ENCODE results near the gene ZNF536. TPM values are rescaled to one million over a fixed set of nuclear protein-coding genes. Genes with fewer than 3 reads are reported as not detected.

The ZNF536 gene
- total and polyA plus RNA-seq, 7 donors: 0.01 to 0.94 (median 0.20) TPM; not detected in 1

DNA sequence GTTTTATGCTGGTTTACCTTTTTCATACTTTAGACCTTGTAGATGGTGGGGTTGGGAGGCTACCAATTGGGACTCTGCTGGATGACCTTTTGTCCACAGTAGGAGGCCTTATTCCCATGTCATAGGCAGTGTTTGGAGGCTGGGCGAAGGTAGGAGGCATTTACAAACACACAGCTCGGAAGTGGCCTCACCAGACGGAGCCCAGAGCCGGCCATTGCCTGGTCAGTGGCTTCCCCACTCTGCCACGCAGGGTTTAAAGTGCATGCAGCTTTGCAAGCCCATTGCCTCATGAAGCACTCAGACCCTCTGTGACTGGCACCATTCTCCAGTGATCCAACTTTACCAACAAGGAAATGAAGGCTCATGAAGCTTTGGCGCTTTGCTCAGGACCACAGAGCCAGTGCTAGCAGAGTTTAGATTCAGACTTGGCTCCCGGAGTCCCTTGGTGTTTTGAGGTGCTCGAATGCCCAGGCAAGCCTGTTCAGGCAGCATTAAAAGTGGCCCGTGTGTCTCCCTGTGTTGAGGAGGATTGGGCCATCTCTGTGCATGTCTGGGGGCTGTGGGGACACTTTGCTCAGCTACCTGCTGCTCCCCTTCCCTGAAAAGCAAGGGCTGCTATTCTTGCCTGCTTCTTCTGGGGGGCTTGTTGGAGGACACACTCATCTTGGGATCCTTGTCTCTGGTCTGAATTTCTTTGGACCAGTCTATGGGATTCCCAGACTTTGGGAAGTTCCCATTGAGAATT, 148.7 kb downstream of the ZNF536 start:
- DNase-seq (no peak), ATAC-seq (no peak)
- H3K4me3 ChIP-seq: no peak overlapping the region
- intact Hi-C loops (cut with DNase I): no loop called here
- 88 to 92% (median 89%) methylated on average over 9 of the region's 9 CpGs for WGBS, 3 donors
- TF ChIP-seq, protein P1, sequence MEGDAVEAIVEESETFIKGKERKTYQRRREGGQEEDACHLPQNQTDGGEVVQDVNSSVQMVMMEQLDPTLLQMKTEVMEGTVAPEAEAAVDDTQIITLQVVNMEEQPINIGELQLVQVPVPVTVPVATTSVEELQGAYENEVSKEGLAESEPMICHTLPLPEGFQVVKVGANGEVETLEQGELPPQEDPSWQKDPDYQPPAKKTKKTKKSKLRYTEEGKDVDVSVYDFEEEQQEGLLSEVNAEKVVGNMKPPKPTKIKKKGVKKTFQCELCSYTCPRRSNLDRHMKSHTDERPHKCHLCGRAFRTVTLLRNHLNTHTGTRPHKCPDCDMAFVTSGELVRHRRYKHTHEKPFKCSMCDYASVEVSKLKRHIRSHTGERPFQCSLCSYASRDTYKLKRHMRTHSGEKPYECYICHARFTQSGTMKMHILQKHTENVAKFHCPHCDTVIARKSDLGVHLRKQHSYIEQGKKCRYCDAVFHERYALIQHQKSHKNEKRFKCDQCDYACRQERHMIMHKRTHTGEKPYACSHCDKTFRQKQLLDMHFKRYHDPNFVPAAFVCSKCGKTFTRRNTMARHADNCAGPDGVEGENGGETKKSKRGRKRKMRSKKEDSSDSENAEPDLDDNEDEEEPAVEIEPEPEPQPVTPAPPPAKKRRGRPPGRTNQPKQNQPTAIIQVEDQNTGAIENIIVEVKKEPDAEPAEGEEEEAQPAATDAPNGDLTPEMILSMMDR (IDR thresholded peaks at IDR 0.05): no peak
- H3K27ac ChIP-seq: no peak overlapping the region
- H3K9me3 ChIP-seq: no peaks in the 10 kb centered on the region
- H3K4me1 ChIP-seq: no peaks in the 10 kb centered on the region
- H3K27me3 ChIP-seq (ENCODE audit: insufficient read depth in 3 of 3, low read length in 2 of 3): no peaks in the 10 kb centered on the region
- no peaks in the 10 kb centered on the region for H3K36me3 ChIP-seq (ENCODE audit: insufficient read depth in 1 of 2, low read depth in 1 of 2)

DNA sequence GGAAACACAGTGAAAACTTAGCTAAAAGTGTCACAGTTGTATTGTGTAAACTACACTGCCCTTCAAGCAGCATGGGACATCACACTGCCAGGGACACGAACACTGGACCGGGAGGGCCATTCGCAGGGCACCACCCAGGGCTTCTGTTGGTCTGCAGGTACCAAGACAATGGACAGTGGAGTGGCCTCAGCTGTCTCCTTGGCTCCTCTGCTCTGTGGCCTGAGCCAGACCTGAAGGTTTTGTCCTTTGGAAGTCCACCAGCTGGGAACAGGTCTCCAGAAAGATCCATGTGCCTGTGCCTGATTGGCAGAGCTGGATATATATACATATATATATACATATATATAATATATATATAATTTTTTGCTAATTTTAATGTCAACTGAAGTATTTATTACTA, 149.8 kb downstream of the ZNF536 start:
- no peaks in the 10 kb centered on the region for H3K36me3 ChIP-seq (ENCODE audit: insufficient read depth in 1 of 2, low read depth in 1 of 2)
- 43 to 69% (median 52%) methylated on average over 3 of the region's 3 CpGs for WGBS, 3 donors
- no peak overlapping the region for H3K27ac ChIP-seq
- ATAC-seq (no peak), DNase-seq (no peak)
- intact Hi-C loops (cut with DNase I): no loop called here
- H3K27me3 ChIP-seq (ENCODE audit: insufficient read depth in 3 of 3, low read length in 2 of 3): no peaks in the 10 kb centered on the region
- no peak overlapping the region for H3K4me3 ChIP-seq
- no peaks in the 10 kb centered on the region for H3K9me3 ChIP-seq
- no peaks in the 10 kb centered on the region for H3K4me1 ChIP-seq
- TF ChIP-seq, protein P1 (IDR thresholded peaks at IDR 0.05): no peak

DNA sequence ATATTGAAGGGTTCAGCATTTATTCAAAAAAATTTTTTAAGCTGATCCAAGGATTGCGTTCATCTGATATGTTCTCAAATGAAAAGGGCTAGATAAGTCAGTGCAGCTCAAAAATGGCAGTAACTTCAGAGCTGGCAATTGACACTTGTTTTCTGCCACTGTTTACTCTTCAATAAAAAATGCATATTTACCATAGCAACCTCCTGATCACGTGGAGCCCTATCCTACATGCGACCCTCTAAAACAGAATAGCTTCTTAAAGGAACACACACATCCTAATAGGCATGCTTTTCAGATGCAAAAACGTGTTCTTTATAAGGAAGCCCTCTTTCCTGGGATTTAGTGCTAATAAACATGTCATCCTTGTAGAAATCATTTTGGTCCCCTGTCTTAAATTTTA, 150.2 kb downstream of the ZNF536 start:
- DNase-seq: no peak
- intact Hi-C loops (cut with DNase I): no loop called here
- Histone ChIP-seq H3K36me3 (ENCODE audit: insufficient read depth in 1 of 2, low read depth in 1 of 2) (no peaks in the 10 kb centered on the region), H3K27me3 (ENCODE audit: insufficient read depth in 3 of 3, low read length in 2 of 3) (no peaks in the 10 kb centered on the region), H3K4me1 (no peaks in the 10 kb centered on the region), H3K4me3 (no peak overlapping the region), H3K9me3 (no peaks in the 10 kb centered on the region), H3K27ac (no peak overlapping the region)
- no peak for ATAC-seq
- 39 to 46% (median 43%) methylated on average over 4 of the region's 4 CpGs for whole genome bisulfite sequencing, 3 donors
- TF ChIP-seq, protein P1 (IDR thresholded peaks at IDR 0.05): no peak

DNA sequence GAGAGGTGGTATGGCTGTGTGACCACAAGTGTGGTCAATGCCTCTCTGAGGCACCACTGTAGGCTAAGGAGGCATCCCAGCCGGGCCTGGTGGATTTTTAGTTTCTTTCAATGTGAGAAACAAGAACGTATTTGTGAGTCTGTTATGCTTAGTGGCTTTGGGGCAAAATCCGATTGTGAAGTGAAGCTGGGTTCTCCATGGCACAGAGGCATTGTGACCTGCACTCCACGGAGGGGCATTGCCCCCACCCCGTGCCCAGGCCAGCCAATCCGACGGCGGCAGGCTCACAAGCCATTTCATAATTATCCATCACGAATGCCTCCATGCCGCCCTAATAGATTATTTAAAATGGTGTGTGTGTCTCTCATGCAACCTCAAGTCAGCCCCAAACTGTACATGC, 151.6 kb downstream of the ZNF536 start:
- no peaks in the 10 kb centered on the region for H3K27me3 ChIP-seq (ENCODE audit: insufficient read depth in 3 of 3, low read length in 2 of 3)
- no peak for ATAC-seq
- 76 to 85% (median 79%) methylated on average over 10 of the region's 10 CpGs for WGBS, 3 donors
- intact Hi-C loops (cut with DNase I): no loop called here
- H3K4me3 ChIP-seq: no peak overlapping the region
- no peaks in the 10 kb centered on the region for H3K36me3 ChIP-seq (ENCODE audit: insufficient read depth in 1 of 2, low read depth in 1 of 2)
- H3K4me1 ChIP-seq: no peaks in the 10 kb centered on the region
- DNase-seq: no peak
- TF ChIP-seq, protein P1 (IDR thresholded peaks at IDR 0.05): no peak
- H3K27ac ChIP-seq: no peak overlapping the region
- H3K9me3 ChIP-seq: no peaks in the 10 kb centered on the region

DNA sequence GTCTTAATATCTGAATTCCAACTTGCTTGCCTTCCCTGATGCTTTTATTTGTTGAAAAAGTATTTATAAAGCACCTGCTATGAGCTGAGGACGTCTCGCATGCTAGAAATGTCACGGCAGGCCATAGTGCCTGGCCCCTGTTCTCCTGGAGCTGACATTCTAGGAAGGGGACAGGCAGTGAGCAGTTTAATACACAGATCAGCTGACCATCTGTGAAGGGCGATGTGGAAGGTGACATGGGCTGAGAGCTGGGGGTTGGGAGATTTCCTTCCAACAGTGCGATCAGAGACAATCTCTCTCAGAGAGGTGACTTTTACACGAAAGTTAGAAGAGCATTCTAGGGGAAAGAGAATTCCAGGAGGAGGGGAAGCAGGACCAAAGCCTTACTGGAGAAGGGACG, 153.2 kb downstream of the ZNF536 start:
- Histone ChIP-seq H3K36me3 (ENCODE audit: insufficient read depth in 1 of 2, low read depth in 1 of 2) (no peaks in the 10 kb centered on the region), H3K4me1 (no peaks in the 10 kb centered on the region), H3K4me3 (no peak overlapping the region), H3K27me3 (ENCODE audit: insufficient read depth in 3 of 3, low read length in 2 of 3) (no peaks in the 10 kb centered on the region), H3K27ac (no peak overlapping the region), H3K9me3 (no peaks in the 10 kb centered on the region)
- WGBS, 3 donors: 72 to 74% (median 73%) methylated on average over 7 of the region's 7 CpGs
- intact Hi-C loops (cut with DNase I): no loop called here
- TF ChIP-seq, protein P1 (IDR thresholded peaks at IDR 0.05): no peak
- no peak for ATAC-seq
- DNase-seq: no peak
